ENCODE measurements around the gene PRDX5. TPM values are rescaled to one million over a fixed set of nuclear protein-coding genes. Genes with fewer than 3 reads are reported as not detected.
A peak's percentile ranks its signal among the peaks of the same experiment; 100 is the strongest.

PRDX5 gene
- total RNA-seq, 1 experiment from 2014 or later = 255 TPM

GRCh38 chr11:64369440-64370421 is 51.8 kb downstream of the PRDX5 start (continued):
- no peak for TF ChIP-seq CTCF (IDR thresholded peaks at IDR 0.05)

DNA sequence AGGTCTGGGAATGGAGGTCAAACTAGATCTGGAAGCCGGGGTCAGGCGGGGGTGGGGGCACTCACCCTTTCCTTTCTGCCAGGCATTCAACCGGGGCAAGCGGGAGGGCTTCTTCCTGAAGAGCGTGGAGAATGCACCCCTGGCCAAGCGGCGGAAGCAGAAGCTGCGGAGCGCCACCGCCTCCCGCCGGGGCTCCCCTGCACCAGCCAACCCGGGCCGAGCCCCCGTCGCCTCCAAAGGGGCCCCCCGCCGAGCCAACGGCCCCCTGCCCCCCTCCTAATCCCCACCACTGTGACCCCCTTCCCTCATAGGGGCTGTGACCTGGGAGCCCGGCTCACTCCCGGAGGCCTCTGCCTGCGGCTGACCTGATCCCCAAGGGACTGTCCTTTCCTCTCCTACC is 53.3 kb downstream of the PRDX5 start:
- ChIA-PET CTCF (interaction anchor here (1.6 to 12.8 kb wide), 4 partner anchors 16 to 78 kb away, joined by 5 to 140 read pairs (median 21); no protein-coding TSS in a partner anchor), POLR2A (no interaction called here)
- ATAC-seq (no peak), DNase-seq (ENCODE audit: low spot score) (no peak)
- Mint-ChIP-seq H3K4me3 (no peak overlapping the region), H3K27ac (no peak overlapping the region), H3K36me3 (peaks cover 16% of the 10 kb centered on the region), H3K4me1 (peaks cover 11% of the 10 kb centered on the region), H3K27me3 (ENCODE audit: low read depth) (no peaks in the 10 kb centered on the region), H3K9me3 (no peaks in the 10 kb centered on the region)
- TF ChIP-seq ZNF423 (CRISPR knock-in tag; IDR thresholded peaks at IDR 0.05) (peak; percentile 51; the same call in 1 of the 2 replicates), ZNF317 (CRISPR knock-in tag; IDR thresholded peaks at IDR 0.05; ENCODE audit: borderline replicate concordance, low read depth) (no peak)

Small RNA genes within 50 kb of the gene (microRNA-seq; reads per million reads assigned to microRNA genes)
- gene MIR1237 (ENCODE audit: borderline number of aligned reads) (2.1 reads per million), gene MIR7155 (ENCODE audit: borderline number of aligned reads) (not detected)

Other genes starting within 250 kb of the PRDX5 start
- 36.9 to 54.4 TPM (median 52.9 TPM) in 3 replicates for gene MACROD1, start 152.0 kb upstream of the PRDX5 start, total RNA-seq (2021)
- 291 to 296 TPM (median 296 TPM) in 3 replicates for gene STIP1, start 131.9 kb upstream of the PRDX5 start, total RNA-seq (2021)
- gene FERMT3, start 111.4 kb upstream of the PRDX5 start, total RNA-seq (2021) = 3.8 to 8.2 TPM (median 3.8 TPM) in 3 replicates
- 52.3 to 58.8 TPM (median 53.2 TPM) in 3 replicates for gene TRPT1, start 91.9 kb upstream of the PRDX5 start, total RNA-seq (2021)
- 59.1 to 64.4 TPM (median 60.1 TPM) in 3 replicates for gene NUDT22, start 91.8 kb upstream of the PRDX5 start, total RNA-seq (2021)
- gene DNAJC4, start 87.6 kb upstream of the PRDX5 start, total RNA-seq (2021) = 26.0 to 27.2 TPM (median 27.1 TPM) in 3 replicates
- 51.7 to 62.2 TPM (median 59.7 TPM) in 3 replicates for gene VEGFB, start 83.5 kb upstream of the PRDX5 start, total RNA-seq (2021)
- 57.2 to 65.9 TPM (median 61.7 TPM) in 3 replicates for gene FKBP2, start 77.0 kb upstream of the PRDX5 start, total RNA-seq (2021)
- 435 to 471 TPM (median 458 TPM) in 3 replicates for gene PPP1R14B, start 71.2 kb upstream of the PRDX5 start, total RNA-seq (2021)
- gene PLCB3, start 66.6 kb upstream of the PRDX5 start, total RNA-seq (2021) = 80.0 to 97.4 TPM (median 82.2 TPM) in 3 replicates
- 30.5 to 34.7 TPM (median 31.3 TPM) in 3 replicates for gene BAD, start 33.5 kb upstream of the PRDX5 start, total RNA-seq (2021)
- 51.1 to 53.8 TPM (median 51.8 TPM) in 3 replicates for gene GPR137, start 32.3 kb upstream of the PRDX5 start, total RNA-seq (2021)
- gene KCNK4, start 26.8 kb upstream of the PRDX5 start, total RNA-seq (2021) = 0.25 to 0.74 TPM (median 0.48 TPM) in 3 replicates
- 1.1 to 2.5 TPM (median 2.0 TPM) in 3 replicates for gene CATSPERZ, start 17.8 kb upstream of the PRDX5 start, total RNA-seq (2021)
- gene ESRRA, start 12.6 kb upstream of the PRDX5 start, total RNA-seq (2021) = 56.3 to 81.9 TPM (median 59.1 TPM) in 3 replicates
- gene TRMT112, start 562 bp upstream of the PRDX5 start, total RNA-seq (2021) = 285 to 321 TPM (median 314 TPM) in 3 replicates
- gene CCDC88B, start 22.1 kb downstream of the PRDX5 start, total RNA-seq (2021) = 17.0 to 22.0 TPM (median 19.9 TPM) in 3 replicates
- gene RPS6KA4, start 41.0 kb downstream of the PRDX5 start, total RNA-seq (2021) = 16.8 to 18.3 TPM (median 18.3 TPM) in 3 replicates
- 0.07 TPM in 1 of 3 replicates, not detected in the others for gene SLC22A11, start 237.8 kb downstream of the PRDX5 start, total RNA-seq (2021)